ENCODE measurements around the gene CHKB. TPM values are rescaled to one million over a fixed set of nuclear protein-coding genes. Genes with fewer than 3 reads are reported as not detected.
A peak's percentile ranks its signal among the peaks of the same experiment; 100 is the strongest.

The CHKB gene
- total RNA-seq, 1 donor from 2014 or later, result 73.9 TPM

DNA sequence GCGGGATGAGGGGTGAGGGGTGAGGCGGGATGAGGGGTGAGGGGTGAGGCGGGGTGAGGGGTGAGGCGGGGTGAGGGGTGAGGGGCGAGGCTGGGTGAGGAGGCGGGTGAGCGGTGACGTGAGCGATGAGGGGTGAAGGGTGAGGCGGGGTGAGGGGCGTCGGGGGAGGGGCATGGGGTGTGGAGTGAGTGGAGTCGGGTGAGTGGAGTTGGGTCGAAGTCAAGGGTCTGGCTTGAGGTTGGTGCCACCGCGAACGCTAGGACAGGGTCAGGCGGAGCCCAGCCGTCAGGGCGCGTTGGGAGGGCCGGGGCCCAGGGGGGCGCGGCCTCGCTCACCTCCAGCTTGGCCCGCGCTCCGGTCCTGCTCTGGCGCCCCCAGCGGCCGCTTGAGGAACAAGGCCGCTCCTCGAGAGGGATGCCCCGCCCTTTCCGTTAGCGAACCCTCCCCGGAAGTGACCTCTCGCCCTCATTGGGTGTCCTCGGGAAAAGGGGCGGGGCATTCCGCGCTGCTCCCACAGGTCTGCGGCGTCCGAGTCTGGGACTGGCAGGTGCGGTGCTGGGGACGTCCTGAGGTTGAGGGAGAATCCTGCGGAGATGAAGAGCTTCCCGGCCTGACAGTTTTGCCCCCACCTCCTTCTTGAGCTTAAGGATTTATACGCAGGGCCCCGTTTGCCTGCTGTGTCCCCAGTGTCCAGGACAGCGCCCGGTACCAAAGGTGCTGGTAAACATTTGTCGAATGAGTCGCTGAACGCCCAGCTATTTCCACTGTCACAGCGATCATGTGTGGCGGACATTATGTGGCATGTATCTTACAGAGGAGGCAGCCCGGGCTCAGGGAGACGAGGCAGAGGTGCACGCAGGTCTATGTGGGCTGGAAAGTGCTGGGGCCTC is 19.9 kb downstream of the CHKB start, which contains the start of gene SYCE3:
Gene SYCE3 (minus strand): TSS at position 397 of the 890 bp plus-strand sequence. CDS start 6,514 bp downstream, outside the sequence.
- DNase-seq (ENCODE audit: low spot score) (peak; percentile 99), ATAC-seq (peak; percentile 97)
- intact Hi-C loops (cut with DNase I), result no loop called here

DNA sequence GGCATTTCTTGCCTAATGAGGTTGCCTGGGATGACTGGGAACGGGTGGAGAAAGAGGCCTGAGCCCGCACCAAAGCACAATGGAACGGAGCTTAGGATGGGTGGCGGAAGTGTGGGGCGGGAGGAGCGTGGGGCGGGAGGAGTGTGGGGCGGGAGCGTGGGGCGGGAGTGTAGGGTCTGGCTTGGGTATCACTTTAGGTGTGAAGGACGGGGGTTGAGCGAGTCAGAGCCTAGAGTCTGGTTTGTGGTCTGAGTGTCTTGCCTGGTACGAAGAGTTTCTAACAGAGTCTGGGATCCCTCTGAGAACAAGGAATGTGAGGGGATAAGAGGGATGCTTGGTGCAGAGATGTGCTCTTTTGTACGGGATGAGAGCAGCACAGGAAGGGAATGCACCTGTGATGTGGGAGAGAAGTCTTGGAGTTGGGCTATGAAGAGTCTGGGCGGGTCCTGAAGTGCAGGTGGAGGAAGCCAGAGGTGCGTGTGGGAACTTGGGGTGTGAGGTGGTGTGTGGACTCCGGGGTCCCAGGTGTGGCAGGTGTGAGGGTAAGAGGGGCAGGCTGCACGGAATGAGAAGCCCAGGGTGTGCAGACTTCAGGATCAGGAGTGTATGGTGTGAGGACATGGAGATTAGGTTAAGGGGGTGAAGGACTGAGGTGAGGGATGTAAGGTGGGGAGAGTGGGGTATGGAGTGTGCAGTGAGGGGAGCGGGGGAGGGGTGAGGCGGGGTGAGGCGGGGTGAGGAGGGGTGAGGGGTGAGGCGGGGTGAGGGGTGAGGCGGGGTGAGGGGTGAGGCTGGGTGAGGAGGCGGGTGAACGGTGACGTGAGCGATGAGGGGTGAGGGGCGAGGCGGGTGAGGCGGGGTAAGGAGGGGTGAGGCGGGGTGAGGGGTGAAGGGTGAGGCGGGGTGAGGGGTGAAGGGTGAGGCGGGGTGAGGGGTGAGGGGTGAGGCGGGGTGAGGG is 21.0 kb downstream of the CHKB start:
- DNase-seq (ENCODE audit: low spot score) (no peak), ATAC-seq (no peak)
- intact Hi-C loops (cut with DNase I), result no loop called here

- intact Hi-C loops (cut with DNase I), result no loop called here
- no peak for ATAC-seq
- DNase-seq (ENCODE audit: low spot score), result no peak
These were observed 22.6 kb downstream of the CHKB start for GRCh38 chr22:50560034-50560433.

DNA sequence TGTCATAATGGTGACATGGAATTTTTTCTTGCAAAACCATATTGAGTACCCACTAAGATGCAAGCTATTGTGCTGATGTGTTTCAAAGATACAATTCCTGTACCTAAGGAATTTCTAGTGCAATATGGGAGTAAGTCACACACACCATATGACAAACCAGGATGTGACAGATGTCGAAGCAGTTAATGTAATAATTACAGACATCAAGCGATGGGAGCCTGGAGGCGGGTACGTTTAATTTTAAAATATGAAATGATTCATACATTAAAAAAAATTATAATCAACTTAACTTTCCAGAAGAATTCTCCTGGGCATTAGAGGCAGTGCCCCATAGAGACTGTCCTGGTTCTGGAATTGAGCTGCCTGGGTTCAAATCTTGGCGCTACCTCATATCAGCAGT is 25.9 kb downstream of the CHKB start:
- ATAC-seq (no peak), DNase-seq (ENCODE audit: low spot score) (no peak)
- intact Hi-C loops (cut with DNase I), result no loop called here

DNA sequence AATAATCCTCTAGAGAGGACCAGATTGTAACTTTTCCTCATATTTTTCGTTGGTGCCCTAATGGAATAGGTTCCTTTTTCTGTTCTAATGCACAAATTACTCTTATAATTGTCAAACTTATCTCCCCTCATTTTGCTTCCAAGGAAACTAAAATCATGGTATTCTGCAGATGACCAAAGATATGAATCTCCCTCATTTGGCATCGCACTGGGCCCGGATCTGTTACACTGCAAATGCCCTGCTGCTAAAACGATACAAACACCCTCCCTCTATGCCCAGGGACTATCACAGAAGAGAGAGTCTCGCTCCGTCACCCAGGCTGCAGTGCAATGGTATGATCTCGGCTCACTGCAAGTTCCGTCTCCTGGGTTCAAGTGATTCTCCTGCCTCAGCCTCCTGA is 29.3 kb downstream of the CHKB start:
- ATAC-seq (no peak), DNase-seq (ENCODE audit: low spot score) (no peak)
- intact Hi-C loops (cut with DNase I), result no loop called here

DNA sequence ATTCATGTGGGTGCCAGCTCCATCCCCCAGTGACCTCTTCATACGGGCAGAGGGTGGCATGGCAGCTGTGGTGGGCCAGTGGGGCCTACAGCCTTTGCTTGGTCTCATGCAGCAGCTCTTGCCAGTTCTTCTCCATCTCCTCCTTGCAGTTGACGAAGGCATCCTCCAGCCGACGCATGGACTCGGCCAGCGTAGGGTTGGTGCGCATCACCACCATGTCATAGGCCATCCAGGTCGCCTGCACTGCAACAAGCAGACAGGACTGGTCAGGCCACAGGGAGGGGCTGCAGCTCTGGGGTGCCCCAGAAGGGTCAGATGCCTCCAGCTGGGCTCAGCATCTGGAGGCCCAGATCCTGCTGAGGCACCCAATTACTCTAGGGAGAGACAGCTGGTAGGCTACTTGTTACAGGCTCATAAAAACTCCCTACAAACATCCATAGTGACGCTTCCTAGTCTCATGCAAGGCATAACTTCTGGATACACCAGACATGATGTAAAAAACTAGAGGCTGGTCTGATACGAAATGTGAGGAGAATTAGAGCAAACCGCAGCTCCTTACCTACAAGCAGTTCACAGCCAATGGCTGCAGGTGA is 31.4 kb downstream of the CHKB start:
- ATAC-seq (no peak), DNase-seq (ENCODE audit: low spot score) (no peak)
- intact Hi-C loops (cut with DNase I), result no loop called here

DNA sequence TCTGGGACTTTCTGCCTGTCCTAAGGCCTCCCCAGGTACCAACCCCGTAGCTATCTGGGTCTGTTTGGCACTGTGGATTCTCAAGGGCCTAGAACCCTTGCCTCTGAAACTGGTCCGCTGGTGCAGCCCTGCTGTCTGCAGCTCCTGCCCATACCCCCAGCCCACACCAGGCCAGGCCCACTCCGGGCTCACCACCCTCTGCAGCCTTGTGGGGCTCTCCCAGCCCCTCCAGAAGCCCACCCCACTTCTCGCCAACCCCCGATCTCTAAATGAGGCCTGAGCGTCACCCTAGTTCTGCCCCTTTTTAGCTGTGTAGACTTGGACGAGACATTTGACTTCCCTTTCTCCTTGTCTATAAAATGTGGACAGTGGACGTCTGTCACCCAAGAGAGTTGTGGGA is 32.3 kb downstream of the CHKB start:
- no peak for DNase-seq (ENCODE audit: low spot score)
- ATAC-seq, result no peak
- intact Hi-C loops (cut with DNase I), result no loop called here

- intact Hi-C loops (cut with DNase I), result no loop called here
- ATAC-seq, result no peak
- no peak for DNase-seq (ENCODE audit: low spot score)
These were observed 33.5 kb downstream of the CHKB start for GRCh38 chr22:50548921-50549790.

DNA sequence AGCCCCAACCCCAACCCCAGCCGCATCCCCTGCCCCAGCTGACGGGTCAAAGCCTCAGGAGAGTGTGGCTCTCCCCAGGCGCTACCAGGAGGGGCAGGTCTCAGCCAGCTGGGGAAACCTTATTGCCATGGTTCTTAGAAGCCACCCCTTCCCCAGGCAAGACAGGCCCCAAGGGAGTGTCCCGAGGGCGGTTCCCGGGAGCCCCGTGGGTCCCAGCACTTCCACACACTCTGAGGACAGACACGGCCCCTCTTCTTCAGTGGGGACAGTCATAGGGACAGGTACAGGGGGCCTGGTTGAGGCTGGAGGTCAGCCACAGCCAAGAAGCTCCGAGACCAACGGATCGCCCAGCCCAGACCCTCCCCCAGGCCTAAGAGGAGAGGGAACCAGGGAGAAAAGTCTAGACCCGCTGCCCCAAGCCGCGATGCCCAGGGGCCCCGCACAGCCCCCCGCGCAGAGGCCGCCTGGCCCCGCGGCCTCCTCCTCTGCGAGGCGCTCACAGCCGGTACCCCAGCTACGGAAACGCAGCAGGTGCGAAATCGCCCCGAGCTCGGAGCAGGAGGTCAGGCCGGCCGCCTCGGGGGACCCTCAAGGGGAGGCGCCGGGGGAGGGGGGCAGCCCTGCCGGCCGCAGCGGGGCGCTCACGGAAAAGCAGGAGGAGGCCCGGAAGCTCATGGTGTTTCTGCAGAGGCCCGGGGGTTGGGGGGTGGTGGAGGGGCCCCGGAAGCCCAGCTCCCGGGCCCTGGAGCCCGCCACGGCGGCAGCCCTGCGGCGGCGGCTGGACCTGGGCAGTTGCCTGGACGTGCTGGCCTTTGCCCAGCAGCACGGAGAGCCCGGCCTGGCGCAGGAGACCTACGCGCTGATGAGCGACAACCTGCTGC is 34.4 kb downstream of the CHKB start:
- DNase-seq (ENCODE audit: low spot score) (no peak), ATAC-seq (no peak)
- intact Hi-C loops (cut with DNase I), result no loop called here

GRCh38 chr22:50547263-50547985 is 35.2 kb downstream of the CHKB start:
- intact Hi-C loops (cut with DNase I), result no loop called here
- DNase-seq (ENCODE audit: low spot score), result no peak
- no peak for ATAC-seq

DNA sequence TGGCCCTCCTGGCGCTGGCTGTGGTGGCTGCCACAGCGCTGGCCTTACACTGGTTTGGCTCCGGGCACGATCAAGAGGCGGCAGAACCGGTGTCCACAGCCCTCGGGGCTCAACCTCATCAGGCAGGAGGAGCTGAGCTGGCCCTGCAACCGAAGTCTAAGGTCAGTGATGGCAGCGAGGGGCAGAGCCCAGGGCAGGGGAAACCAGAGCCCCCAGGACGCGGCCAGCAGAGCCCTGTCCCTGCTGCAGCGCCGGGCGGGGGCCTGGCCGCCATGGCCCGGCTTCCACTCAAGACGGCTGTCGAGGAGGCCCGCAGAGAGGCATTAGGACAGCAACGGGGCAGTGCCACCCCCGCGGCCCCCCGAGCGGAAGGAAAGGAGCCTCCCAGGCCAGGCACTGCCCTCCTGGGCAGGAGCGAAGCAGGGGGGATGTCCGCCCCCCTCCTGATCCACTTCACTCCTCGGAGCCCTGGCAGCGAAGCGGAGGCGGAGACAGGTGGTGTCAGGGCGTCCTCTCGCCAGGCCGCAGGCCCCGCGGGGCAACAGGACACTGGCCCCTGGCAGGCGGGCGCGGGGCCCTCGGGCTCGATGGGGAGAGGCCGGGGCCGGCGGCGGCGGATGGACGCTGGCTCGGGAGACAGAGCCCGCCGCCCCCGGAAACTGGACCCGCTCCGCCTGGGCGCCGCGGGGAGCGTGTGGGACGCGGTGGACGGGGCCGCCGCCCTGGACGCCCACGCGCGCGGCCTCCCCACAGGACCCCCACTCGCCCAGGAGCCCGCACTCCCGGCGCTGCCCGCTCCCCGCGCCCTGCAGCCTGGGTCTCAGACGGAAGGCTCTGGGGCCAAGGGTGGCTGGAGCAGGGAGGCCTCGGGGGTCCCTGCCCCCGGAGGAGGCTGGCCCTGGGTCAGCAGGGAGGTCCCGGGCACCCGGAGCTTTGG is 36.1 kb downstream of the CHKB start:
- intact Hi-C loops (cut with DNase I), result no loop called here
- ATAC-seq, result no peak
- no peak for DNase-seq (ENCODE audit: low spot score)

GRCh38 chr22:50545522-50546325 is 36.9 kb downstream of the CHKB start, which contains the start of gene KLHDC7B:
Gene KLHDC7B, plus strand, starts transcription at chr22:50545899. Its CDS starts 345 bp downstream, at chr22:50546244.
- ATAC-seq (peak; percentile 4), DNase-seq (ENCODE audit: low spot score) (no peak)
- intact Hi-C loops (cut with DNase I), result no loop called here

- DNase-seq (ENCODE audit: low spot score) (no peak), ATAC-seq (no peak)
- intact Hi-C loops (cut with DNase I), result no loop called here
These were observed 37.8 kb downstream of the CHKB start for GRCh38 chr22:50544746-50545253.

- DNase-seq (ENCODE audit: low spot score) (peak; percentile 84), ATAC-seq (peak; percentile 48)
These were observed 38.4 kb downstream of the CHKB start for GRCh38 chr22:50544078-50544745.

More at GRCh38 chr22:50544078-50544745, 38.4 kb downstream of the CHKB start:
- intact Hi-C loops (cut with DNase I), result no loop called here

Data from sciatic nerve (tissue), 2 donors.